Effector memory CD4-positive, alpha-beta T cell (primary cell): Measurements from ENCODE around the gene RLBP1.

Experiments
- DNase-seq, 3 donors: peaks; one replicate each; pipeline ENCODE4 v3.0.0-alpha.2; 2020
- H3K27ac ChIP-seq: 2 replicates; pipeline ENCODE4 v1.7.0; 2013; ENCODE audit warnings: mild to moderate bottlenecking, low read length, moderate library complexity; ENCODE audit not compliant: insufficient read depth, poor library complexity, severe bottlenecking
- H3K27me3 ChIP-seq: replicated peaks from 2 replicates; pipeline ENCODE4 v1.7.0; 2013; ENCODE audit warnings: mild to moderate bottlenecking, low read length; ENCODE audit not compliant: insufficient read depth, control insufficient read depth, poor library complexity, severe bottlenecking
- H3K36me3 ChIP-seq: 2 replicates; pipeline ENCODE4 v1.7.0; 2013; ENCODE audit warnings: mild to moderate bottlenecking, low read length, moderate library complexity; ENCODE audit not compliant: control insufficient read depth, insufficient read depth
- H3K4me1 ChIP-seq: 2 replicates; pipeline ENCODE4 v1.7.0; 2013; ENCODE audit warnings: low read length, mild to moderate bottlenecking; ENCODE audit not compliant: control insufficient read depth, insufficient read depth, poor library complexity, severe bottlenecking
- H3K4me3 ChIP-seq: 2 replicates; pipeline ENCODE4 v1.7.0; 2013; ENCODE audit warnings: low read length, low read depth, mild to moderate bottlenecking; ENCODE audit not compliant: insufficient read depth, poor library complexity, severe bottlenecking
- H3K9me3 ChIP-seq: 2 replicates; pipeline ENCODE4 v1.7.0; 2013; ENCODE audit warnings: mild to moderate bottlenecking, low read length, moderate library complexity; ENCODE audit not compliant: control insufficient read depth

Gene RLBP1

DNA sequence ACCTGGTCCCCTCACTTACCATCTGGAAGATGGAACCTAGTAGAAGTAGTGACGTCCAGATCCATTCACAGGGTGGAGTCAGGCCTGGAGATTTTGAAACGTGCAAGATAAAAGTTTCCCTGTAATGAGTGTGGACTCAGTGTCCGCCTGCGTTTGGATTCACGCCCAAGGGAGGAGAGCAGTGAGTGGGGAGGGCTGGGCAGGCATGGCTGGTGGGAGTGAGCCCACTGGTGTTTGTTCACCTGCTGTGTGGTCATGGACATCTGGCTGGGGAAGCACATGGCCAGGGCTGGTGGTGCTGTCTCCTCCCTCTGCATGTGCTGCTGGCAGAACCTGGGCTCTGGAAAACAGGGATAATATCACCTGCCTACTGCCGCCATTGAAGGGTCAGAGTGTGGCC is 37.0 kb downstream of the RLBP1 start:
- Histone ChIP-seq H3K27ac (no peak overlapping the region), H3K27me3 (no peaks in the 10 kb centered on the region), H3K4me3 (no peak overlapping the region), H3K36me3 (peaks cover 54% of the 10 kb centered on the region), H3K4me1 (no peaks in the 10 kb centered on the region), H3K9me3 (no peaks in the 10 kb centered on the region)
- no peak for DNase-seq

- Histone ChIP-seq H3K36me3 (peaks cover 54% of the 10 kb centered on the region), H3K27me3 (no peaks in the 10 kb centered on the region), H3K4me3 (no peak overlapping the region), H3K27ac (no peak overlapping the region), H3K9me3 (no peaks in the 10 kb centered on the region), H3K4me1 (peaks cover 3% of the 10 kb centered on the region)
- DNase-seq, result no peak
Observed at GRCh38 chr15:89179966-89180875, 41.2 kb downstream of the RLBP1 start.

DNA sequence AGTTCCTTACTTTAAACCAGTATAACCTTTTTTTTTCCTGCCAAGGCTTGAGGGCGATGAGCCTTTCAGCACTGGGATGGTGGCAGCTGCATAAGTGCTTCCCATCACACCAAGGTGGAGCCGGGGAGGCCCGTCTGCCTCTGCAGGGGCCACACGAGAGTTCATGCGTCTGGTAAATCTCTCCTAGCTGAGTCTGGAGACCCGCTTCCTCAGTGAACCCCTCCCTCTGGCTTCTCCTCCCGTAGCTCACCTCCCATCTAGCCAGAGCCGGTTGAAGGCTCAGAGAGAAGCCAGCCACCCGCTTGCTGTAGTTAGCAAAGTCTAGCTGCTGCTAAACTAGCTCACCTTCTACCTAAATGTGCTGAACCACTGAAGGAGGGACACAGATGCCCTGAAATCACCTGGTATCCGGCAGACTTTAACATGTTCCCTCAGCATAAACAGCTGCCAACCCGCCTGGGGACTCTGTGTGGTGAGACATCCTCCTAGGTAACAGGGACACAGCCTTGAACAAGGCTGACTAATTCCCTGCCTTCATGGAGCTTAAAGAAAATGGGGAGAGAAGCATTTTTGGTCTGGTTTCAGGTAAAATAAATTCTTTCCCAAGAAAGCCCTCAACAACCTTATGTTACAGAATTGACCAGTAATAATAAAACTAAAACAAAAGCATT is 42.9 kb downstream of the RLBP1 start:
- no peaks in the 10 kb centered on the region for H3K9me3 ChIP-seq
- no peak for DNase-seq
- H3K4me1 ChIP-seq, result peaks cover 3% of the 10 kb centered on the region
- H3K36me3 ChIP-seq, result peaks cover 43% of the 10 kb centered on the region
- H3K27me3 ChIP-seq, result no peaks in the 10 kb centered on the region
- no peak overlapping the region for H3K4me3 ChIP-seq
- H3K27ac ChIP-seq, result no peak overlapping the region

GRCh38 chr15:89177633-89178306 is 43.6 kb downstream of the RLBP1 start:
- peaks cover 3% of the 10 kb centered on the region for H3K4me1 ChIP-seq
- H3K27ac ChIP-seq, result no peak overlapping the region
- H3K27me3 ChIP-seq, result no peaks in the 10 kb centered on the region
- peak; percentile 6 to 44 (median 15) for DNase-seq
- no peak overlapping the region for H3K4me3 ChIP-seq
- no peaks in the 10 kb centered on the region for H3K9me3 ChIP-seq
- H3K36me3 ChIP-seq, result peaks cover 43% of the 10 kb centered on the region

DNA sequence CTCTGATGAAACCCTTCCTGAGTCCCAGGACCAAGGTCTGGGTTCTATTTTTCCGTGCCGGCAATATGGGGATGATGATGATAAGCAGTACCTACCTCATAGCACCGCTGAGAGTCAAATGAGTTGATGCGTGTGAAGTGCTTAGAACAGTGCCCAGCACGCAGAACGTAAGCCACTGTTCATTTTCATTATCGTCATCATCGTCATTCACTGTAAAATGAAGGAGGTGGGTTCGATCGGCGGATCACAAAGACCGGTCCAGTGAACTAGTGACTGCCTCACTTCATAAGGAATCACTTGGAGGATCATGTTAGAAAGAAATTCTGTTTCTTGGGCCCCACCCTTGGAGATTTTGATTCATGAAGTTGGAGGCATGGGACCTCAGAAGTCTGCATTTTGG is 44.3 kb downstream of the RLBP1 start:
- DNase-seq, result no peak
- H3K9me3 ChIP-seq, result no peaks in the 10 kb centered on the region
- H3K27me3 ChIP-seq, result no peaks in the 10 kb centered on the region
- no peak overlapping the region for H3K27ac ChIP-seq
- no peak overlapping the region for H3K4me3 ChIP-seq
- peaks cover 45% of the 10 kb centered on the region for H3K36me3 ChIP-seq
- peaks cover 3% of the 10 kb centered on the region for H3K4me1 ChIP-seq

GRCh38 chr15:89175617-89176191 is 45.7 kb downstream of the RLBP1 start:
- H3K4me3 ChIP-seq, result no peak overlapping the region
- no peak overlapping the region for H3K27ac ChIP-seq
- DNase-seq, result no peak
- peaks cover 46% of the 10 kb centered on the region for H3K36me3 ChIP-seq
- H3K27me3 ChIP-seq, result no peaks in the 10 kb centered on the region
- peaks cover 3% of the 10 kb centered on the region for H3K4me1 ChIP-seq
- H3K9me3 ChIP-seq, result no peaks in the 10 kb centered on the region

DNA sequence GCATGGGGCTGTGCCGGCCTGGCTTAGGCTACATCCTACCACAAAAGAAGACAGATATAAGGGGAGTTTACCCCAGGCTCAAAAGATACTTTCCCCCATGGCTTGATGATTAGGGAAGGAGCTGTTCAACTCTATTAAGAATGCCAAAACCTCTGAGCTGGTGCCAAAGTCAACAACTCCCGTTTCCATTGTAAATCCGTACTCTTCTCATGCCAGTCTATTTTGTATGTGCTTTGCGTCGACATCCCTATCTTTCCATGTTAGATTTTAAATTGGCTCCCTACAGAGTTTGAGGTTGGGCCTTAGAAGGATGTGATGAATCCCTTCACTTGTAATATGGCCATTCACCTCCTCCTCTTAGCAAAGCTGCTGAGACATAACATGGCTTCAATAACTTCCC is 46.9 kb downstream of the RLBP1 start:
- DNase-seq, result no peak
- Histone ChIP-seq H3K27ac (no peak overlapping the region), H3K36me3 (peaks cover 40% of the 10 kb centered on the region)

GRCh38 chr15:89172921-89173320 is 48.5 kb downstream of the RLBP1 start:
- Histone ChIP-seq H3K27ac (no peak overlapping the region), H3K27me3 (no peaks in the 10 kb centered on the region)
- no peak for DNase-seq

More for the DNA sequence above, 46.9 kb downstream of the RLBP1 start:
- H3K4me1 ChIP-seq, result peaks cover 3% of the 10 kb centered on the region
- H3K4me3 ChIP-seq, result no peak overlapping the region
- no peaks in the 10 kb centered on the region for H3K27me3 ChIP-seq
- no peaks in the 10 kb centered on the region for H3K9me3 ChIP-seq

DNA sequence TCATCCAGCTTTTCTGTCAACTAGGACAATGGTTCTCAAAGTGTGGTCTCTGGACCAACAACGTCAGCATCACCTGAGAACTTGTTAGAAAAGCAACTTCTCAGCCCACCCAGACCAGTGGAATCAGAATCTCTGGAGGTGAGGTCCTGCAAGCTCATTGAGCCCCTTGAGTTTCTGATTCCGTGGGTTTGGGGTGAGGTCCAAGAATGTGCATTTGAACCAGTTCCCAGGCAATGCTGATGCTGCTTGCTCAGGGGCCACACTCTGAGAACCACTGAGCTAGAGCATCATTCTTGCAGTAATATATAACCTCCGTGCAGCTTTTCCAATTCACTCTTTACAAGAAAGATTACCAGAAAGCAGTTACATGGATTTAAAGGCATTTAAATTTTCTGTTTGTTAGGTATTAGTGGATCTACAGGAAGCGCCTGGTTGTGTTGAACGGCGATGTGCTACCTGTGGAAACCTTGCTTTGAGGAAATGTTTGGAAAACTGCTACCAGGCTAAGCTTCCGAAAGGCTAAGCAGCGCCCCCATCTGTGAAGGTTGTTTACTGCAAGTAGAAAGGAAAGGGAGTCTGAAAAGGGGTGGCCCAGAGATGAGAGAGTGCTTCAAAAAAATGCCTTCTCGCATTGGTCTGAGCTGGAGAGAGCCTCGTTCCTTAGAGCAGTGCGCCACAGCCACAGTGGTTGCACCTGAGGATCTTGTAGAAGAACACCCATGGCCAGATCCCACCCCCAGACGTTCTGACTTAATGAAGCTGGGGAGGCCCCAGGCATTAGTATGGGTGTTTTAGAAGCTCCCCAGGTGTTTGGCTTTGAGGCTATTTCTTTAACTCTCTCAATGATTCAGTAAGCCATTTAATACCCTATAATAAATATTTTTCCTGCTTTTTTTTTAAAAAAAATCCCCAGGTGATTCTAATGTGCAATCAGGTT is 50.0 kb downstream of the RLBP1 start:
- Histone ChIP-seq H3K4me1 (no peaks in the 10 kb centered on the region), H3K4me3 (no peak overlapping the region), H3K27ac (no peak overlapping the region), H3K9me3 (no peaks in the 10 kb centered on the region), H3K36me3 (peaks cover 18% of the 10 kb centered on the region), H3K27me3 (no peaks in the 10 kb centered on the region)
- peak in 1 of 3 donors; percentile 8 for DNase-seq

More at GRCh38 chr15:89172921-89173320, 48.5 kb downstream of the RLBP1 start:
- no peaks in the 10 kb centered on the region for H3K9me3 ChIP-seq
- H3K4me1 ChIP-seq, result peaks cover 3% of the 10 kb centered on the region
- no peak overlapping the region for H3K4me3 ChIP-seq
- peaks cover 28% of the 10 kb centered on the region for H3K36me3 ChIP-seq
